Endothelial cell of umbilical vein (primary cell): ENCODE results near the gene SLC30A10.
"Not testable (repeated sequence)": the region's sequence is repeated elsewhere in the genome, so short reads cannot be mapped to it uniquely, and the experiment has no call there.

Experiments
- CTCF ChIP-seq, 2 donors: IDR thresholded peaks; 1 replicate in 1 of 2; 2 replicates in 1 of 2; pipeline ENCODE4 v1.5.1; 2011; ENCODE audit warnings: low read length in 2 of 2, mild to moderate bottlenecking in 2 of 2, moderate library complexity in 2 of 2, control low read depth in 1 of 2, inconsistent platforms in 1 of 2, low read depth in 1 of 2; ENCODE audit not compliant: insufficient read depth in 1 of 2; ENCODE audit errors: extremely low read depth in 1 of 2
- JUN ChIP-seq: IDR thresholded peaks from 2 replicates; pipeline ENCODE4 v1.6.1; 2011; ENCODE audit warnings: borderline replicate concordance, low read depth; ENCODE audit not compliant: insufficient read length, insufficient read depth

DNA sequence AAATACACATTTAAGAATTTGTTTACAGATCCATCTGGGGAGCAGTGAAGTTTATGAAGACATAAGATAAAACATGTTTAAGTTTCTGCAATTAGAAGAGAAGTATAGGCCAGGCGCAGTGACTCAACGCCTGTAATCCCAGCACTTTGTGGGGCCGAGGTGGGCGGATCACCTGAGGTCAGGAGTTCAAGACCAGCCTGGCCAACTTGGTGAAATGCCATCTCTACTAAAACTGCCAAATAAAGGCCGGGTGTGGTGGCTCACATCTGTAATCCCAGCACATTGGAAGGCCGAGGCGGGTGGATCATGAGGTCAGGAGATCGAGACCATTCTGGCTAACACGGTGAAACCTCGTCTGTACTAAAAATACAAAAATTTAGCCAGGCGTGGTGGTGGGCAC, 5.4 kb upstream of the SLC30A10 start:
- not testable (repeated sequence) for TF ChIP-seq JUN; CTCF (IDR thresholded peaks at IDR 0.05; ENCODE audit: extremely low read depth in 1 of 2, insufficient read depth in 1 of 2, low read depth in 1 of 2, low read length in 2 of 2)
